Tibial artery (tissue), 4 donors: ENCODE results near the gene NINJ1.

ENCODE experiments used
- DNase-seq, 2 donors: peaks; one replicate each; pipeline ENCODE4 v3.0.0-alpha.2; 2019
- H3K27ac ChIP-seq, 2 donors: fragments of 200-600 bp; sonication (generic) in 1 of 2; 1 replicate in 1 of 2; 2 replicates in 1 of 2; pipeline ENCODE4 v1.5.1; 2018 to 2019; ENCODE audit warnings: mild to moderate bottlenecking in 1 of 2
- H3K27me3 ChIP-seq, 2 donors: fragments of 200-600 bp; sonication (generic) in 1 of 2; one replicate each; pipeline versions ENCODE4 v1.5.1 to v1.6.0; 2016 to 2019
- H3K36me3 ChIP-seq, 3 donors: fragments of 200-600 bp; sonication (generic) in 2 of 3; one replicate each; pipeline ENCODE4 v1.5.1; 2016 to 2019; ENCODE audit warnings: mild to moderate bottlenecking in 2 of 3
- H3K4me1 ChIP-seq, 4 donors: fragments of 200-600 bp; sonication (generic) in 2 of 4; 1 replicate in 3 of 4; 2 replicates in 1 of 4; pipeline ENCODE4 v1.5.1; 2016 to 2019
- H3K4me3 ChIP-seq, 2 donors: fragments of 200-600 bp; sonication (generic) in 1 of 2; 1 replicate in 1 of 2; 2 replicates in 1 of 2; pipeline ENCODE4 v1.5.1; 2018 to 2019; ENCODE audit warnings: mild to moderate bottlenecking in 2 of 2
- H3K9me3 ChIP-seq, 3 donors: fragments of 200-600 bp; sonication (generic) in 1 of 3; one replicate each; pipeline ENCODE4 v1.5.1; 2016 to 2019
- CTCF ChIP-seq, 2 experiments: fragments of 200-600 bp in 1 of 2; fragments of 450-650 bp in 1 of 2; IDR thresholded peaks; one replicate each; pipeline ENCODE4 v1.5.1; 2017 to 2019; ENCODE audit warnings: antibody characterized with exemption in 2 of 2, mild to moderate bottlenecking in 1 of 2, moderate library complexity in 1 of 2
- intact Hi-C: fragments of 100-400 bp; cut with DNase I; formaldehyde crosslinking; loops from one replicate; pipeline ENCODE4 v1.15.0; 2023; ENCODE audit warnings: low total_unique reads

NINJ1 gene

GRCh38 chr9:93133681-93134014, 403 bp downstream of the NINJ1 start:
- Histone ChIP-seq H3K27me3 (no peaks in the 10 kb centered on the region), H3K9me3 (no peaks in the 10 kb centered on the region), H3K4me3 (peak overlapping the region; percentile 82 to 96), H3K27ac (peak overlapping the region; percentile 98 to 100), H3K36me3 (peaks cover 0 to 3% (median 0%) of the 10 kb centered on the region in 3 donors), H3K4me1 (peaks cover 5 to 63% (median 56%) of the 10 kb centered on the region in 4 donors)
- intact Hi-C loops: loop anchor here (1.0 kb wide), 1 partner anchor 38 kb away; no protein-coding TSS in a partner anchor
- no peak for TF ChIP-seq CTCF (IDR thresholded peaks at IDR 0.05)
- DNase-seq: peak; percentile 86 to 93

- Histone ChIP-seq H3K36me3 (peaks cover 0 to 8% (median 0%) of the 10 kb centered on the region in 3 donors), H3K9me3 (no peaks in the 10 kb centered on the region), H3K4me3 (peak overlapping the region; percentile 82 to 96), H3K27ac (peak overlapping the region; percentile 98 to 100), H3K27me3 (no peaks in the 10 kb centered on the region), H3K4me1 (peaks cover 5 to 68% (median 59%) of the 10 kb centered on the region in 4 donors)
- peak; percentile 59 to 86 for DNase-seq
- no peak for TF ChIP-seq CTCF (IDR thresholded peaks at IDR 0.05)
- intact Hi-C loops: loop anchor here (1.0 kb wide), 1 partner anchor 38 kb away; no protein-coding TSS in a partner anchor
Observed at GRCh38 chr9:93132946-93133680, 938 bp downstream of the NINJ1 start.

- Histone ChIP-seq H3K4me1 (peaks cover 5 to 76% (median 66%) of the 10 kb centered on the region in 4 donors), H3K36me3 (peaks cover 0 to 10% (median 0%) of the 10 kb centered on the region in 3 donors), H3K4me3 (peak overlapping the region; percentile 82 to 96), H3K27me3 (no peaks in the 10 kb centered on the region), H3K27ac (peak overlapping the region; percentile 98 to 100), H3K9me3 (no peaks in the 10 kb centered on the region)
- TF ChIP-seq CTCF (IDR thresholded peaks at IDR 0.05): no peak
- peak; percentile 77 to 92 for DNase-seq
- intact Hi-C loops: no loop called here
Observed at GRCh38 chr9:93132287-93132927, 1.6 kb downstream of the NINJ1 start.

GRCh38 chr9:93131599-93132286, 2.3 kb downstream of the NINJ1 start:
- no peak for DNase-seq
- Histone ChIP-seq H3K9me3 (no peaks in the 10 kb centered on the region), H3K27me3 (no peaks in the 10 kb centered on the region), H3K27ac (peak overlapping the region; percentile 98 to 100), H3K36me3 (peaks cover 0 to 10% (median 0%) of the 10 kb centered on the region in 3 donors), H3K4me1 (peaks cover 5 to 82% (median 73%) of the 10 kb centered on the region in 4 donors), H3K4me3 (peak overlapping the region; percentile 82 to 96)
- TF ChIP-seq CTCF (IDR thresholded peaks at IDR 0.05): no peak
- intact Hi-C loops: no loop called here

GRCh38 chr9:93130861-93131481, 3.1 kb downstream of the NINJ1 start:
- Histone ChIP-seq H3K36me3 (peaks cover 0 to 17% (median 5%) of the 10 kb centered on the region in 3 donors), H3K4me1 (peaks cover 5 to 89% (median 79%) of the 10 kb centered on the region in 4 donors), H3K9me3 (no peaks in the 10 kb centered on the region), H3K4me3 (peak overlapping the region in 1 of 2 donors; percentile 82), H3K27ac (peak overlapping the region; percentile 98 to 100), H3K27me3 (no peaks in the 10 kb centered on the region)
- intact Hi-C loops: no loop called here
- DNase-seq: peak; percentile 66 to 81
- TF ChIP-seq CTCF (IDR thresholded peaks at IDR 0.05): no peak
